HCT116 (cell line): Measurements from ENCODE around the gene UTS2R. TPM values are rescaled to one million over a fixed set of nuclear protein-coding genes. Genes with fewer than 3 reads are reported as not detected.

Source experiments
- total RNA-seq: library from RNA; stranded (reverse); gene quantifications from one replicate; pipeline ENCODE4 v1.2.1, GENCODE V29; 2021; ENCODE audit not compliant: unreplicated experiment

UTS2R gene
- total RNA-seq, 1 experiment from 2014 or later = not detected

Other genes with a start within 250 kb of the UTS2R start
- gene CCDC57, start 158.9 kb upstream of the UTS2R start, total RNA-seq = 143 TPM
- 445 TPM for gene SLC16A3, start 142.7 kb upstream of the UTS2R start, total RNA-seq
- 176 TPM for gene CSNK1D, start 98.1 kb upstream of the UTS2R start, total RNA-seq
- 0.61 TPM for gene CD7, start 54.2 kb upstream of the UTS2R start, total RNA-seq
- 6.8 TPM for gene SECTM1, start 38.0 kb upstream of the UTS2R start, total RNA-seq
- 2.1 TPM for gene TEX19, start 12.5 kb upstream of the UTS2R start, total RNA-seq
- 45.2 TPM for gene HEXD, start 46.6 kb downstream of the UTS2R start, total RNA-seq
- 53.6 TPM for gene OGFOD3, start 46.8 kb downstream of the UTS2R start, total RNA-seq
- 95.4 TPM for gene CYBC1, start 79.0 kb downstream of the UTS2R start, total RNA-seq
- gene NARF, start 87.0 kb downstream of the UTS2R start, total RNA-seq = 91.8 TPM
- gene FOXK2, start 148.0 kb downstream of the UTS2R start, total RNA-seq = 122 TPM